ENCODE measurements around the gene EZR. TPM values are rescaled to one million over a fixed set of nuclear protein-coding genes. Genes with fewer than 3 reads are reported as not detected.

Gene EZR
- total RNA-seq, 3 donors from 2014 or later = 315 to 327 (median 324) TPM

- no peaks in the 10 kb centered on the region for H3K9me3 Mint-ChIP-seq
- ATAC-seq (no peak), DNase-seq (no peak)
- peaks cover 67% of the 10 kb centered on the region for H3K36me3 Mint-ChIP-seq (ENCODE audit: insufficient read depth)
- H3K4me1 Mint-ChIP-seq (ENCODE audit: low read depth) = peaks cover 49% of the 10 kb centered on the region
- no peak overlapping the region for H3K4me3 Mint-ChIP-seq
- no peaks in the 10 kb centered on the region for H3K27me3 Mint-ChIP-seq (ENCODE audit: low read depth)
Measured at GRCh38 chr6:158773581-158774449, 45.4 kb downstream of the EZR start.

- H3K4me1 Mint-ChIP-seq (ENCODE audit: low read depth) = peaks cover 49% of the 10 kb centered on the region
- H3K4me3 Mint-ChIP-seq = no peak overlapping the region
- no peaks in the 10 kb centered on the region for H3K9me3 Mint-ChIP-seq
- ATAC-seq (no peak), DNase-seq (no peak)
- no peaks in the 10 kb centered on the region for H3K27me3 Mint-ChIP-seq (ENCODE audit: low read depth)
- peaks cover 64% of the 10 kb centered on the region for H3K36me3 Mint-ChIP-seq (ENCODE audit: insufficient read depth)
Measured at GRCh38 chr6:158772851-158773371, 46.3 kb downstream of the EZR start.

GRCh38 chr6:158772172-158772571 is 47.0 kb downstream of the EZR start:
- H3K4me3 Mint-ChIP-seq = no peak overlapping the region

GRCh38 chr6:158771399-158772152 is 47.6 kb downstream of the EZR start:
- ATAC-seq = peak in 1 of 2 donors; percentile 16
- Mint-ChIP-seq H3K9me3 (no peaks in the 10 kb centered on the region), H3K4me1 (ENCODE audit: low read depth) (peaks cover 44% of the 10 kb centered on the region), H3K27me3 (ENCODE audit: low read depth) (no peaks in the 10 kb centered on the region), H3K36me3 (ENCODE audit: insufficient read depth) (peaks cover 65% of the 10 kb centered on the region), H3K4me3 (no peak overlapping the region)
- DNase-seq = no peak

More at GRCh38 chr6:158772172-158772571, 47.0 kb downstream of the EZR start:
- no peak for DNase-seq
- no peaks in the 10 kb centered on the region for H3K9me3 Mint-ChIP-seq
- no peaks in the 10 kb centered on the region for H3K27me3 Mint-ChIP-seq (ENCODE audit: low read depth)
- peaks cover 46% of the 10 kb centered on the region for H3K4me1 Mint-ChIP-seq (ENCODE audit: low read depth)
- H3K36me3 Mint-ChIP-seq (ENCODE audit: insufficient read depth) = peaks cover 66% of the 10 kb centered on the region
- no peak for ATAC-seq

GRCh38 chr6:158770533-158771330 is 48.4 kb downstream of the EZR start:
- H3K36me3 Mint-ChIP-seq (ENCODE audit: insufficient read depth) = peaks cover 70% of the 10 kb centered on the region
- H3K4me3 Mint-ChIP-seq = no peak overlapping the region
- ATAC-seq (peak in 1 of 2 donors; percentile 20), DNase-seq (no peak)
- H3K9me3 Mint-ChIP-seq = no peaks in the 10 kb centered on the region
- peaks cover 44% of the 10 kb centered on the region for H3K4me1 Mint-ChIP-seq (ENCODE audit: low read depth)
- no peaks in the 10 kb centered on the region for H3K27me3 Mint-ChIP-seq (ENCODE audit: low read depth)

- Mint-ChIP-seq H3K4me3 (no peak overlapping the region), H3K9me3 (no peaks in the 10 kb centered on the region), H3K4me1 (ENCODE audit: low read depth) (peaks cover 44% of the 10 kb centered on the region), H3K36me3 (ENCODE audit: insufficient read depth) (peaks cover 75% of the 10 kb centered on the region), H3K27me3 (ENCODE audit: low read depth) (no peaks in the 10 kb centered on the region)
- no peak for DNase-seq
- no peak for ATAC-seq
Measured at GRCh38 chr6:158769771-158770432, 49.3 kb downstream of the EZR start.

- peaks cover 75% of the 10 kb centered on the region for H3K36me3 Mint-ChIP-seq (ENCODE audit: insufficient read depth)
- DNase-seq (no peak), ATAC-seq (no peak)
- H3K27me3 Mint-ChIP-seq (ENCODE audit: low read depth) = no peaks in the 10 kb centered on the region
- peaks cover 40% of the 10 kb centered on the region for H3K4me1 Mint-ChIP-seq (ENCODE audit: low read depth)
- no peak overlapping the region for H3K4me3 Mint-ChIP-seq
- H3K9me3 Mint-ChIP-seq = no peaks in the 10 kb centered on the region
Measured at GRCh38 chr6:158769234-158769770, 49.9 kb downstream of the EZR start.

- no peak for DNase-seq
- no peaks in the 10 kb centered on the region for H3K27me3 Mint-ChIP-seq (ENCODE audit: low read depth)
- H3K36me3 Mint-ChIP-seq (ENCODE audit: insufficient read depth) = peaks cover 79% of the 10 kb centered on the region
- no peaks in the 10 kb centered on the region for H3K9me3 Mint-ChIP-seq
- no peak overlapping the region for H3K4me3 Mint-ChIP-seq
- peaks cover 31% of the 10 kb centered on the region for H3K4me1 Mint-ChIP-seq (ENCODE audit: low read depth)
- ATAC-seq = no peak
Measured at GRCh38 chr6:158768436-158768835, 50.7 kb downstream of the EZR start.

- no peaks in the 10 kb centered on the region for H3K27me3 Mint-ChIP-seq (ENCODE audit: low read depth)
- no peak overlapping the region for H3K4me3 Mint-ChIP-seq
- ATAC-seq = no peak
- peaks cover 24% of the 10 kb centered on the region for H3K4me1 Mint-ChIP-seq (ENCODE audit: low read depth)
- peaks cover 74% of the 10 kb centered on the region for H3K36me3 Mint-ChIP-seq (ENCODE audit: insufficient read depth)
- no peak for DNase-seq
- no peaks in the 10 kb centered on the region for H3K9me3 Mint-ChIP-seq
Measured at GRCh38 chr6:158767709-158768108, 51.5 kb downstream of the EZR start.

- H3K36me3 Mint-ChIP-seq (ENCODE audit: insufficient read depth) = peaks cover 73% of the 10 kb centered on the region
- DNase-seq (no peak), ATAC-seq (no peak)
- no peaks in the 10 kb centered on the region for H3K27me3 Mint-ChIP-seq (ENCODE audit: low read depth)
- no peak overlapping the region for H3K4me3 Mint-ChIP-seq
- H3K4me1 Mint-ChIP-seq (ENCODE audit: low read depth) = peaks cover 15% of the 10 kb centered on the region
- no peaks in the 10 kb centered on the region for H3K9me3 Mint-ChIP-seq
Measured at GRCh38 chr6:158766621-158767455, 52.3 kb downstream of the EZR start.

GRCh38 chr6:158765499-158766068 is 53.6 kb downstream of the EZR start:
- H3K4me3 Mint-ChIP-seq = no peak overlapping the region
- no peaks in the 10 kb centered on the region for H3K9me3 Mint-ChIP-seq
- no peak for ATAC-seq
- H3K27me3 Mint-ChIP-seq (ENCODE audit: low read depth) = no peaks in the 10 kb centered on the region
- peaks cover 65% of the 10 kb centered on the region for H3K36me3 Mint-ChIP-seq (ENCODE audit: insufficient read depth)
- peaks cover 4% of the 10 kb centered on the region for H3K4me1 Mint-ChIP-seq (ENCODE audit: low read depth)
- no peak for DNase-seq

- no peaks in the 10 kb centered on the region for H3K9me3 Mint-ChIP-seq
- DNase-seq (no peak), ATAC-seq (no peak)
- peaks cover 60% of the 10 kb centered on the region for H3K36me3 Mint-ChIP-seq (ENCODE audit: insufficient read depth)
- peaks cover 3% of the 10 kb centered on the region for H3K4me1 Mint-ChIP-seq (ENCODE audit: low read depth)
- no peak overlapping the region for H3K4me3 Mint-ChIP-seq
- no peaks in the 10 kb centered on the region for H3K27me3 Mint-ChIP-seq (ENCODE audit: low read depth)
Measured at GRCh38 chr6:158764926-158765325, 54.2 kb downstream of the EZR start.

Measured in activated T-cell treated with anti-CD3 and anti-CD28 coated beads, Interleukin-2, amount 50 U/mL, for 4 hours (primary cell).